ENCODE measurements around the gene COL4A1.

The COL4A1 gene

GRCh38 chr13:110291286-110291685 is 15.7 kb downstream of the COL4A1 start:
- peak; percentile 37 for DNase-seq

GRCh38 chr13:110290826-110291225 is 16.1 kb downstream of the COL4A1 start:
- DNase-seq, result peak; percentile 33

DNA sequence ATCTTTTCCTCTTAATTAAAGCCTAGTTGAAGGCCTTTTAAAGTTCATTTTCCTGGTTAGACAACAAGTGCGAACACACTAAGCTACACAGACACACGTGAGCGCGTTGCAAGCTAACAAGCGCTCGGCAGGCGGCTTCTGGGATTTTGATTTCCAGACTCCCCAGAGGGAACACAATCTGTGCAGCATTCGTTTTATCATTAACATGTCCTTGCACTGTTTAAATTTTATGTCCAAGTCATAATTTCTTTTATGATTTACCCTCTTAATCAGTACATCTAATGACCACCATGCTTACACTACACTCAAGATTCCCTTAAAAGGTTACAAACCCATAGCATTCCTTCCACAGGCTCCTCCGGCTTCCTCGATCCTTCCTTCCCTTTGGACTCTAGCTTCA is 16.8 kb downstream of the COL4A1 start:
- DNase-seq, result no peak

GRCh38 chr13:110289661-110290060 is 17.3 kb downstream of the COL4A1 start:
- DNase-seq, result no peak

GRCh38 chr13:110289174-110289573 is 17.8 kb downstream of the COL4A1 start:
- peak; percentile 38 for DNase-seq

DNA sequence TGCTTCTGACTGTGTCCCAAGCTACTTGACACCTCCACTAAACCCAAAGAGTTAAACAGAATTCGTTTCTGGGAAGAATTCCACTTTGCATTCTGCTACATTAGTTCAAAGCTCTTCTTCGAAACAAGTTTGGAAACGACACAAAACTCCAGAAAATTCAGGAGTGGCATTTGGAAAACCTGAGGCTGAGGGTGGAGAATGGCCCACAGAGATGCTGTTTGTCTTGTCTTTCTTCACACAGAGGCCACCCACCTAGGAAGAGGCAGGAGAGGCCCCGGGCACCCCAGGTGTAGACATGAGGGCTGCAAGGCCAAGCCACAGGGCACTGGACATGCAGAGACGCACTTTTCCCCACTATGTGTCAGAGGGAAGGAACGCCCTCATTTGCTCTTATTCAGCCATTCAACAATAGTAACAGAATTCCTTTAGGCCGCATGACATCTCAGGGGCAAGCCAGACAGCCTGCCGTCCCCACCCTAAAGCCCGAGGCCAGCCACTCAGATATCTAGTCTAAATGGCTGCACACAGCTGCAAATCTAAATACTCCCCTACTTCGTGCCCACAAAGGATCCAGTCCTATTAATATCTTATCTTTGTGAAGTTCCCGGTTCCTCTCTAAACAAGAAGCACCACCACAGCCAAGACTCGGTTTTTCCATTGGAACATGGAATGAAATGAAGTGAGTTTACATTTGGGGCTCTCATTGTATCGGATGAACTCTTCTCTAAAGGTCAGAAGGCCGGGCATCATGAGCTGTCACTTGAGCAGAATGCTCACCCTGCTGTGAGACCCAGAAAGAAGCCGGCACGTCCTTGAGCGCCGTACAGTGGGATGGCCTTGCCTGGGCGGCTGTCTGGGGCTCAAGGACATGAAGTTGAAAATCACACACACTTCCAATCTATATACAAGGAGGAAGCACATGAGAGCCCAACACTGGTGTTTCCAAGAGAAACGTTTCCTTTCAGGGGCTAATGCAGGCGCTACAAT is 19.8 kb downstream of the COL4A1 start:
- DNase-seq, result peak; percentile 26

- DNase-seq, result peak; percentile 44
Measured at GRCh38 chr13:110285991-110286832, 20.7 kb downstream of the COL4A1 start.

GRCh38 chr13:110284779-110285484 is 22.0 kb downstream of the COL4A1 start:
- DNase-seq, result no peak

GRCh38 chr13:110283736-110284517 is 23.0 kb downstream of the COL4A1 start:
- DNase-seq, result peak; percentile 28

DNA sequence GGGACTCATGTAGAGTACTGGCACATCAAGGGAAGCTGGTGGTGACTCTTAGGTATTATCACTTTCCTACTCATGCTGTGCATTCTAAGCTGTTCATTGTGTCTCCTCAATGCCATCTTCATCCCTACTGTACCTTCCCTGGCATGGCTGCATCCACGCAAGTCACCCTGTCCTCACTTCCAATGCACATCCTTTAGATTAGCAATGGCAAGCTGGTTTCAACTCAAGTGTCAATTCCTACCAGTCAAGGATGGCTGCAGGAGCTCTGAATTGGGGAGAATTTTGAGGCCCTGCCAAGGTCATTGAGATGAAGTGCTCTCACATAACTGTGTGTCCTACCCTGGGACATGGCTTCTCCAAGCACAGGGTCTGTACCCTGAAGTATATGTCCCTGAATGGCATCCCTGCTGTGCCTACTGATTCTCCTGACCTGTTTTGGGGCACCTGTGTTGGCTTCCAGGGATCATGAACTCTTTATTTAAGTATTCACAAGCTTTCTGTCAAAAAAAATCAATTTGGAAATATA is 24.6 kb downstream of the COL4A1 start:
- no peak for DNase-seq

GRCh38 chr13:110281736-110282135 is 25.2 kb downstream of the COL4A1 start:
- no peak for DNase-seq

DNA sequence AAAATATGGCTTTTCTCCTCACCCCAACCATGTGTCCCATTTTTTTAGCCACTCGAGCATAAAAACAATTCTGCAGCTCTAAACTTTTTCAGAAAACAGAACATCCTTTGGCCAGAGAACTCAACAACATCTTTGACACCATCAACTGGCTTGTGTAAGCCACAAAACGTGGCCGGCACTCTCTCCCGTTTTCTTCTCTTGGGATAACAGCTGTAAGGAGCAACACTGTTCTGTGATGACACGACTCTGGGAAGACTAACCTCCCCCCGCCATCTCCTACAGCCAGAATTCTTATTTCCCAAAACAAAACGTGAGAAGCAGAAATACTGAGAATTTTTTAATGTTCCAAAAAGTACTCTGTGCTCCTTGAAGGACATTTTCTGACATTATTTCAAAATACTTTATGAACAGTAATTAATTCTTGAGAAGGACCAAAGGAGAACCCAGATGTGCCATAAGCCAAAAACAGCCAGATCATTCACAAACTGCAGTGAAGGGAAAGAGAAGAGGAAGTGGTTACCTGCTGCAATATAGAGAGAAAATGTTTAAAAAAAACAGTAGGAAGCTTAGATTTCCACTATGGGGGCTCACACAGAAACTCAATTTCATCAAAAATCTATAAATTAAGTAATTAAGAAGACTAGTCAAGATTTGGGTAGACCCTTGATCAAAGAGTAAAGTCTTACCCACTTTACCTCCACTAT is 25.8 kb downstream of the COL4A1 start:
- DNase-seq, result peak; percentile 11

- DNase-seq, result no peak
Measured at GRCh38 chr13:110280231-110280813, 26.6 kb downstream of the COL4A1 start.

DNA sequence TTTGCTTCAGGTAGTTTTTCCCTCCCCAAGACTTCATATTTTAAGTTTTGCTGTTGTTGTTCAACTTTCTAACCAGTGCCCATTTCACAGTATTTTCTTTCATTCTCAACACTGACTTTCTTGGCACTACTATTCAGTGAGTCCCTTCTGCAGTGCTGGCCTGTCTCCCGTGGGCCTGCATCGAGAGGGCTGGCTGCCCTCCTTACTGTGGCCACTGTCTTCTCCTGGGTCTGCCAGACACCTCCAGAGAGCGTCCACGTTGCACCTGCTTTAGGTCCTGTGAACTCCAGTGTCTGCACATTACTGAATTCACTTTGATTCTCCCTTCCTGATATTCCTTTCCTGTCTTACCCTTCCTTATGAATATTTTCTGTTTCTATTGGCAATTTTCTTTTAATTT is 27.3 kb downstream of the COL4A1 start:
- DNase-seq, result peak; percentile 28

GRCh38 chr13:110278859-110279258 is 28.1 kb downstream of the COL4A1 start:
- DNase-seq, result no peak

DNA sequence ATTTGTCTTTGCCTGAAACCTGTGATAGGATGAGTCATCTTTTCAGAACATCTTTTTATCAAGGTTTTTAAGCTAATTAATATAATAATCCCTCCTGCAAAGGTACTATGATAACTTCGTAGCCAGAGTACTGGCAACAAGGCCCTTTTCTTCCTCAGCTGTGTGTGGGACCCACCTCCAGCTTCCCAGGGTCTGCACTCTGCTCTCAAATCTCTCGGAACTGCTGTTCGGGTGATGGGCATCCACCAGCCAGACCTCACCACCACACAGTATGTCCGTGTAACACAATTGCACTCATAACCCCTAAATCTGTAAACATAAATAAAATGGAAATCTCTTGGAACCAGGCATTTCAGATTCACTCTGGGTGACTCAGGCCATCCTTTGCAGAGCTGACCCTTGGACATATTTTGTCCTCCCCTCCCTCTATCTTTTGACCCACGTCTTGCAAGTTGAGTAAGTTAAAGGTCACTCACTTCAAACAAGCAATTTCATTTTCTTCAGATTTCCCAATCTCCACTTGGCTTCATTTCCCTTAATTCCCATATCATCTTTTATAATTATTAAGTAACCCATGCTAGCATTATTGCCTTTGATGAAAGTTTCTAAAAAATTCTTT is 29.5 kb downstream of the COL4A1 start:
- no peak for DNase-seq

DNA sequence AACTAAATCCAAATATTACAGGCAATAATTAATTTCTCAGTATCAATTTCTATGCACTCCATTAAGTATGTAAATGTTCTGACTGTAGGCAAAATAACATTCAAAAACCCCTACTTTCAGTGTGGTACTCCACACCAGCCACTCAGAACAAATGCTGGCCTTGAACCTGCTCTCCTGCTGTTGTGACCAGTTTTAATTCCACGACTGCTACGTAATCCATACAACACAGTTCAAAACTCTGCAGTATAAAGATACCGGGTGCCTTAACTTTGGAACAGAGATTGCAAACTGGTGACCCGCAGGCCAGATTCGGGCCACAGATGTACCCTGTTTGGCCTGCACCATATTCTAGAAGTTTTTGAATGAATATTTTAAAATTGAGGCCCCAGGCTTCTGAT is 30.4 kb downstream of the COL4A1 start:
- DNase-seq, result peak; percentile 24

GRCh38 chr13:110275931-110276552 is 30.9 kb downstream of the COL4A1 start:
- DNase-seq, result no peak

DNA sequence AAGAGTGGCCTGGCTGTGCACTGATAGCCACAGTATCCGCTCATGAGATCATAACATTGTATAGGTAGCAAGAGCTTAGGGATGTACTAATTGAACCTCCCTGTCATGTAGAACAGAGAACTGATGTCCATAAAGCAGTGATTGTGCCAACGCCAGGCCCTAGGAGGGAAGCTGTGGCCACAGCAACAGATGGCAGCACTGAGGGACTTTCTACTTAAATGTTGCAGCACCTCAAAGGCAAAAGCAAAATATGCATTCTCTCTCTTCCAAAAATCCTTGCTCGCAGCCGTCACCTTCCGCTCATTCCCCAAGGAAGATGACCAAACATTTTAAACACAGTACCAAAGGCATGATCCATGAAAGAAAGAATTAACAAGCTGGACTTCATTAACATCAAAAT is 32.3 kb downstream of the COL4A1 start:
- DNase-seq, result no peak

DNA sequence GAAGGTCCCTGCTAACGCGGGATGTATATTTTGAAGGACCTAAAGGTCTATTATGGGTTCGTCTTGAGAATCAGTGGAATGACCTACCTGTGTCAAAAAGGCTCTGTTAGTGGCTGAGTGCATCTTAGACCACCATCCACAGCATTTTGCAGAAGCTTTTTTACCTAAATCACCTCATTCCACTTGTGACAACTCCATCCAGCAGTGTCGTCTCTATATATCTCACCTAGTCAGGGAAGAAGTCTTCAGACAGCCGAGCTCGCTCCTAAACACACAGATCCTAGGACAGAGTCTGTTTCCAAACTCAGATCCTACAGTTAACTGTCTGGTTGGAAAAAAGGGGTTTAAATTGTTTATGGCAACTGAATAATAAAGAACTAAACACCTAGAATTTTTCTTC is 33.7 kb downstream of the COL4A1 start:
- DNase-seq, result no peak

Measured in activated CD8-positive, alpha-beta memory T cell treated with anti-CD3 and anti-CD28 coated beads for 24 hours (primary cell).